MCF 10A (cell line): Measurements from ENCODE around the gene TMEM161A. TPM values are rescaled to one million over a fixed set of nuclear protein-coding genes. Genes with fewer than 3 reads are reported as not detected.

Source experiments
- BruUV-seq: library from RNA; stranded (reverse); fragments of 400-500 nt; replicated peaks from 2 replicates; lab custom pipeline; 2021; lab: Mats Ljungman, UMichigan
- CTCF ChIA-PET: fragments of 300-600 bp; sonication (Branson Sonifier 250); formaldehyde crosslinking; extraction: SDS; loops from one replicate; lab custom pipeline; 2021; ENCODE audit warnings: antibody characterized with exemption, inconsistent platforms; lab: Yijun Ruan, JAX
- POLR2A ChIA-PET: fragments of 300-600, 350-650 bp; sonication (Branson Sonifier 250); formaldehyde crosslinking; extraction: SDS; loops from one replicate; lab custom pipeline; 2020; ENCODE audit warnings: antibody characterized with exemption, inconsistent platforms; lab: Yijun Ruan, JAX
- DNase-seq: peaks from one replicate; pipeline ENCODE4 v3.0.0-alpha.2; 2018; ENCODE audit not compliant: unreplicated experiment
- H3K27ac Mint-ChIP-seq: one replicate; pipeline ENCODE4 v1.8.0; 2022; ENCODE audit warnings: mild to moderate bottlenecking, low read depth, mixed read lengths; ENCODE audit not compliant: unreplicated experiment
- H3K27me3 Mint-ChIP-seq: one replicate; pipeline ENCODE4 v1.8.0; 2022; ENCODE audit warnings: mixed read lengths; ENCODE audit not compliant: insufficient read depth, unreplicated experiment
- H3K36me3 Mint-ChIP-seq: one replicate; pipeline ENCODE4 v1.8.0; 2022; ENCODE audit warnings: mild to moderate bottlenecking, moderate library complexity, mixed read lengths; ENCODE audit not compliant: insufficient read depth, unreplicated experiment
- H3K4me1 Mint-ChIP-seq: one replicate; pipeline ENCODE4 v1.8.0; 2022; ENCODE audit warnings: mixed read lengths; ENCODE audit not compliant: insufficient read depth, unreplicated experiment
- H3K4me3 Mint-ChIP-seq: one replicate; pipeline ENCODE4 v1.8.0; 2022; ENCODE audit warnings: mild to moderate bottlenecking, moderate library complexity, mixed read lengths; ENCODE audit not compliant: unreplicated experiment
- H3K9me3 Mint-ChIP-seq: one replicate; pipeline ENCODE4 v1.8.0; 2022; ENCODE audit warnings: mixed read lengths; ENCODE audit not compliant: unreplicated experiment
- intact Hi-C: fragments of 100-400 bp; cut with micrococcal nuclease; formaldehyde crosslinking; loops from 2 replicates; pipeline ENCODE4 v1.14.1; 2022
- total RNA-seq: library from RNA; stranded (reverse); gene quantifications from 2 replicates; pipeline ENCODE4 v1.2.3, GENCODE V29; 2022
- TF ChIP-seq, protein P1 (sequence below): fragments of 200-600 bp; IDR thresholded peaks from one replicate; pipeline ENCODE4 v1.8.0; 2022; ENCODE audit warnings: antibody characterized with exemption, mild to moderate bottlenecking; ENCODE audit not compliant: unreplicated experiment

TMEM161A gene
- total RNA-seq, 1 experiment from 2014 or later = 34.8 TPM

DNA sequence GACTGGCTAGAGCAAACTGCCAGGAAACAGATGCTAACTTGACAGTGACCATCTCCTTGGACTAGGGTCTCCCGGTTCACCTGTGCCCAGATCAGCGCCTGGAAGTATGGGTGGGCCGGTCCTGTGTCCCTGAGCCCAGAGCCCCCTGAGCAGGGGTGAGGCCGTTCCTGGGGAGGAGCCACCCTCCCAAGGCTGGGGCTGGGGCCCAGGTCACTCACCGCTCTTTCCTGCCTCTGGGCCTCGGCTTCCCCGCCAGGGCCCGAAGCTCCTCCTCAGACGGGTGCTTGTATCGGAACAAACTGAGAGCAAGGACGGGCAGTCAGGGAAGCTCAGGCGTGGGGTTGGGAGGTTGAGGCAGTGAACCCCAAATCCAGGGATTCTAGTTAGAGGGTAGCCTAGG lies 5.4 kb downstream of the TMEM161A start:
- TF ChIP-seq, protein P1, sequence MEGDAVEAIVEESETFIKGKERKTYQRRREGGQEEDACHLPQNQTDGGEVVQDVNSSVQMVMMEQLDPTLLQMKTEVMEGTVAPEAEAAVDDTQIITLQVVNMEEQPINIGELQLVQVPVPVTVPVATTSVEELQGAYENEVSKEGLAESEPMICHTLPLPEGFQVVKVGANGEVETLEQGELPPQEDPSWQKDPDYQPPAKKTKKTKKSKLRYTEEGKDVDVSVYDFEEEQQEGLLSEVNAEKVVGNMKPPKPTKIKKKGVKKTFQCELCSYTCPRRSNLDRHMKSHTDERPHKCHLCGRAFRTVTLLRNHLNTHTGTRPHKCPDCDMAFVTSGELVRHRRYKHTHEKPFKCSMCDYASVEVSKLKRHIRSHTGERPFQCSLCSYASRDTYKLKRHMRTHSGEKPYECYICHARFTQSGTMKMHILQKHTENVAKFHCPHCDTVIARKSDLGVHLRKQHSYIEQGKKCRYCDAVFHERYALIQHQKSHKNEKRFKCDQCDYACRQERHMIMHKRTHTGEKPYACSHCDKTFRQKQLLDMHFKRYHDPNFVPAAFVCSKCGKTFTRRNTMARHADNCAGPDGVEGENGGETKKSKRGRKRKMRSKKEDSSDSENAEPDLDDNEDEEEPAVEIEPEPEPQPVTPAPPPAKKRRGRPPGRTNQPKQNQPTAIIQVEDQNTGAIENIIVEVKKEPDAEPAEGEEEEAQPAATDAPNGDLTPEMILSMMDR = no peak
- Mint-ChIP-seq H3K36me3 (peaks cover 10% of the 10 kb centered on the region), H3K27ac (no peak overlapping the region), H3K4me3 (no peak overlapping the region), H3K27me3 (no peaks in the 10 kb centered on the region), H3K4me1 (peaks cover 11% of the 10 kb centered on the region), H3K9me3 (peaks cover 7% of the 10 kb centered on the region)
- intact Hi-C loops = no loop called here
- DNase-seq = no peak
- CTCF ChIA-PET = no interaction called here
- POLR2A ChIA-PET = no interaction called here
- BruUV-seq = no TSS peak

DNA sequence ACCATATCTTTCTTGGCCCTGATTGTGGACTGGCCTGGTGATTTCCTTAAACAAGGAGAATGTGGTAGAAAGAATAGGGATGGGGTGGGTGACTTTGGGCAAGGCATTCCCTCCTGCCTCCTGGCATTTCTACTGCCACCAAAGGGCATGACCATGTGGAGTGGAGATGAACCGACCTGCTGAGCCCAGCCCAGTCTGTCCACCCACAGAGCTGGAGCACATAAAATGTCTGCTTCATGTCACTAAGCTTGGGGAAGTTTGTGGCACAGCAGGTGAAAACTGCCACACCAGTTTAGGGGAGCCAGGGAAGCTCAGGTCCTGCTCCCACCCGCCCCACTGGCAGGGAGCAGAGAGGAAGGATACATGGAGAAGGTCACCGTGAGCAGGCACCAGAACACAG lies 6.3 kb downstream of the TMEM161A start:
- no peaks in the 10 kb centered on the region for H3K27me3 Mint-ChIP-seq
- H3K4me3 Mint-ChIP-seq = no peak overlapping the region
- TF ChIP-seq, protein P1 = no peak
- H3K4me1 Mint-ChIP-seq = peaks cover 3% of the 10 kb centered on the region
- no TSS peak for BruUV-seq
- POLR2A ChIA-PET = no interaction called here
- H3K27ac Mint-ChIP-seq = no peak overlapping the region
- intact Hi-C loops = no loop called here
- CTCF ChIA-PET = interaction anchor here (0.7 kb wide), 1 partner anchor 88 kb away, joined by 3 read pairs; no protein-coding TSS in a partner anchor
- H3K9me3 Mint-ChIP-seq = peaks cover 7% of the 10 kb centered on the region
- H3K36me3 Mint-ChIP-seq = peaks cover 7% of the 10 kb centered on the region
- DNase-seq = no peak

DNA sequence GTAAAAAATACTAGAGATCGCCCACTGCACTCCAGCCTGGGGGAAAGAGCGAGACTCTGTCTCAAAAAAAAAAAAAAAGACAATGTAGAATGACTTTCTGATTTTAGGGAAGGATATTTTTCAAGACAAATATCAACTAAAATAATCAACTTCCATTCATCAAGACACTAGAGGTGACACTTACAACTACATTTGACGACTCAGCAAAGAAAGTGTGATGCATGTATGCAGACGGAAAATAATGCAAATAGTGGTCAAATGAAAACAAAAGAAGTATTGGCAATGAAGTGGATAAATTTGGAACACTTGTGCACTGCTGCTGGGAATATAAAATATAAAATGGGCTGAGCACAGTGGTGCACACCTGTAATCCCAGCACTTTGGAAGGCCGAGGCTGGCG lies 12.2 kb downstream of the TMEM161A start:
- H3K27ac Mint-ChIP-seq = no peak overlapping the region
- peaks cover 30% of the 10 kb centered on the region for H3K36me3 Mint-ChIP-seq
- ChIA-PET POLR2A (no interaction called here), CTCF (no interaction called here)
- BruUV-seq = no TSS peak
- peaks cover 18% of the 10 kb centered on the region for H3K9me3 Mint-ChIP-seq
- no peak overlapping the region for H3K4me3 Mint-ChIP-seq
- no peak for DNase-seq
- H3K4me1 Mint-ChIP-seq = no peaks in the 10 kb centered on the region
- TF ChIP-seq, protein P1 = no peak
- H3K27me3 Mint-ChIP-seq = no peaks in the 10 kb centered on the region
- intact Hi-C loops = no loop called here

DNA sequence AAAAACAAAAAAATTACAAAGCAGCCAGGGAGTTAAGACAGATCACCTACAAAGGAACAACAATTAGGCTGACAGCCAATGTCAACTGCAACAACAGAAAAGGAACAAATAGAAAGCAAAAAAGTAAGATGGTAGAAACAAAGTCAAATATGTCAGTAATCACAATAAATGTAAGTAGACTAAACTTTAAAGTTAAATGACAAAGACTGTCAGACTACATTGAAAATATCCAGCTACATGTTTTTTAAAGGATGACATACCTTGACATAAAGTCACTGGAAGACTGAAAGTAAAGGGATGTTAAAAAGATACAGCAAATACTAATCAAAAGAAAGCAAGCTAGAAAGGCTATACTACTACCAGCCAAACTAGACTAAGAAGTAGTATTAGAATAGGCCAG lies 14.9 kb downstream of the TMEM161A start:
- H3K4me3 Mint-ChIP-seq = no peak overlapping the region
- no peaks in the 10 kb centered on the region for H3K4me1 Mint-ChIP-seq
- no TSS peak for BruUV-seq
- CTCF ChIA-PET = interaction anchor here (1.2 to 1.4 kb wide), 2 partner anchors 8 to 366 kb away, joined by 3 to 5 read pairs; no protein-coding TSS in a partner anchor
- H3K27ac Mint-ChIP-seq = no peak overlapping the region
- DNase-seq = no peak
- intact Hi-C loops = no loop called here
- H3K27me3 Mint-ChIP-seq = no peaks in the 10 kb centered on the region
- POLR2A ChIA-PET = no interaction called here
- H3K36me3 Mint-ChIP-seq = peaks cover 36% of the 10 kb centered on the region
- TF ChIP-seq, protein P1 = no peak
- peaks cover 18% of the 10 kb centered on the region for H3K9me3 Mint-ChIP-seq
